Parathyroid adenoma (tissue), 2 donors: ENCODE data around the gene AMOTL1.

Experiments
- H2AFZ ChIP-seq: fragments of 300-600 bp; sonication (generic); one replicate; pipeline ENCODE4 v1.7.0; 2017; ENCODE audit warnings: antibody characterized with exemption, mild to moderate bottlenecking
- H3K27ac ChIP-seq: fragments of 300-600 bp; sonication (generic); one replicate; pipeline ENCODE4 v1.7.0; 2017
- H3K27me3 ChIP-seq: fragments of 300-600 bp; sonication (generic); one replicate; pipeline ENCODE4 v1.7.0; 2017; ENCODE audit warnings: low read length; ENCODE audit not compliant: control insufficient read depth, insufficient read depth
- H3K36me3 ChIP-seq: fragments of 300-600 bp; sonication (generic); one replicate; pipeline ENCODE4 v1.7.0; 2017; ENCODE audit warnings: low read length; ENCODE audit not compliant: control insufficient read depth, insufficient read depth
- H3K4me1 ChIP-seq: fragments of 300-600 bp; sonication (generic); one replicate; pipeline ENCODE4 v1.7.0; 2017; ENCODE audit warnings: control low read depth
- H3K4me2 ChIP-seq: fragments of 300-600 bp; sonication (generic); one replicate; pipeline ENCODE4 v1.7.0; 2017; ENCODE audit warnings: low read length
- H3K4me3 ChIP-seq: fragments of 300-600 bp; sonication (generic); one replicate; pipeline ENCODE4 v1.7.0; 2017; ENCODE audit warnings: low read depth, low read length
- H3K79me2 ChIP-seq: fragments of 300-600 bp; sonication (generic); one replicate; pipeline ENCODE4 v1.7.0; 2017; ENCODE audit warnings: control low read depth
- H3K9ac ChIP-seq: fragments of 300-600 bp; sonication (generic); one replicate; pipeline ENCODE4 v1.7.0; 2017; ENCODE audit warnings: mild to moderate bottlenecking
- H3K9me3 ChIP-seq: fragments of 300-600 bp; sonication (generic); one replicate; pipeline ENCODE4 v1.7.0; 2017; ENCODE audit warnings: low read length; ENCODE audit not compliant: control insufficient read depth
- TF ChIP-seq, protein P1 (sequence below): fragments of 300-600 bp; sonication (generic); IDR thresholded peaks from one replicate; pipeline ENCODE4 v1.7.0; 2017; ENCODE audit warnings: antibody characterized with exemption, mild to moderate bottlenecking
- donor health status: primary hyperparathyroidism.

Gene AMOTL1

DNA sequence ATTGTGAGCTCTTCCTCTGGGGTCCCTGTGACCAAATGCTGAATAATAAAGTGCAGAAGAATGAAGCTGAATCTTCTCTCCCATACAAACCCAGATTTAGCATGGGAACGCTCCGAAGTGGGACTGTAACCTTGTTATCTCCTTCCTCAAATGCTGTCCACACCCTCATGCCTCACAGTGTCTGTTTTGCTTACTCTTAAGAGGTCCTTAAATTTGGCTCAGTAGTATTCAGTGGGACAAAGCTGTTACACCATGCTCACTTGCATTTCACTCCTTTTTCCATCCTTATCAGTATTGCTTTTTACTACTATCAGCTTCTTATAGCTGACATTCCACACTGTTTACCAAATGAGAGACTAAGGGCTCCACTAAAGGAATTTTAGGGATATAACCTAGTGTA is 13.8 kb upstream of the AMOTL1 start:
- H3K4me2 ChIP-seq = no peak overlapping the region
- no peak overlapping the region for H3K9ac ChIP-seq
- H3K27ac ChIP-seq = no peak overlapping the region
- TF ChIP-seq, protein P1, sequence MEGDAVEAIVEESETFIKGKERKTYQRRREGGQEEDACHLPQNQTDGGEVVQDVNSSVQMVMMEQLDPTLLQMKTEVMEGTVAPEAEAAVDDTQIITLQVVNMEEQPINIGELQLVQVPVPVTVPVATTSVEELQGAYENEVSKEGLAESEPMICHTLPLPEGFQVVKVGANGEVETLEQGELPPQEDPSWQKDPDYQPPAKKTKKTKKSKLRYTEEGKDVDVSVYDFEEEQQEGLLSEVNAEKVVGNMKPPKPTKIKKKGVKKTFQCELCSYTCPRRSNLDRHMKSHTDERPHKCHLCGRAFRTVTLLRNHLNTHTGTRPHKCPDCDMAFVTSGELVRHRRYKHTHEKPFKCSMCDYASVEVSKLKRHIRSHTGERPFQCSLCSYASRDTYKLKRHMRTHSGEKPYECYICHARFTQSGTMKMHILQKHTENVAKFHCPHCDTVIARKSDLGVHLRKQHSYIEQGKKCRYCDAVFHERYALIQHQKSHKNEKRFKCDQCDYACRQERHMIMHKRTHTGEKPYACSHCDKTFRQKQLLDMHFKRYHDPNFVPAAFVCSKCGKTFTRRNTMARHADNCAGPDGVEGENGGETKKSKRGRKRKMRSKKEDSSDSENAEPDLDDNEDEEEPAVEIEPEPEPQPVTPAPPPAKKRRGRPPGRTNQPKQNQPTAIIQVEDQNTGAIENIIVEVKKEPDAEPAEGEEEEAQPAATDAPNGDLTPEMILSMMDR = no peak
- H3K79me2 ChIP-seq = no peaks in the 10 kb centered on the region
- H3K9me3 ChIP-seq = no peaks in the 10 kb centered on the region
- no peaks in the 10 kb centered on the region for H3K27me3 ChIP-seq
- no peaks in the 10 kb centered on the region for H3K36me3 ChIP-seq
- no peaks in the 10 kb centered on the region for H3K4me1 ChIP-seq
- no peak overlapping the region for H2AFZ ChIP-seq
- H3K4me3 ChIP-seq = no peak overlapping the region

DNA sequence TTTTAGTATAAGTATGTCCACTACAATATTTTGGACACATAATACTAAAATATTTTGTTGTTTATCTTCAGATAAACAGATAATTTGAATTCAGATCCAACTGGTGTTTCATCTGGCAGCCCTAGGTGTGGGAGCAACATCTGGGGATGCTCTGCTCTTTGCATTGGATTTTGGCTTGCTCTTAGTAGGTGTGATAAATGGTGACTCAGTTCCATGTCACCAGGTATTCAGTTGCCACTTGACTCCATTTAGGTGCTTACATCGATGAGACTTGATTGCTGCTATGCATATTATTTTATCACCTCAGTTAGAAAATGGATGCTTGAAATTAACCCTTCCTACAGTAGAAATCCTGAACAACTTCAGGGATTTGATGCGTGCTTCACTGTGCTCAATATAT is 13.3 kb upstream of the AMOTL1 start:
- Histone ChIP-seq H3K79me2 (no peaks in the 10 kb centered on the region), H3K9me3 (no peaks in the 10 kb centered on the region), H3K27ac (no peak overlapping the region), H3K27me3 (no peaks in the 10 kb centered on the region), H3K9ac (no peak overlapping the region), H2AFZ (no peak overlapping the region), H3K4me1 (no peaks in the 10 kb centered on the region), H3K4me2 (no peak overlapping the region), H3K36me3 (no peaks in the 10 kb centered on the region), H3K4me3 (no peak overlapping the region)
- TF ChIP-seq, protein P1 = no peak

DNA sequence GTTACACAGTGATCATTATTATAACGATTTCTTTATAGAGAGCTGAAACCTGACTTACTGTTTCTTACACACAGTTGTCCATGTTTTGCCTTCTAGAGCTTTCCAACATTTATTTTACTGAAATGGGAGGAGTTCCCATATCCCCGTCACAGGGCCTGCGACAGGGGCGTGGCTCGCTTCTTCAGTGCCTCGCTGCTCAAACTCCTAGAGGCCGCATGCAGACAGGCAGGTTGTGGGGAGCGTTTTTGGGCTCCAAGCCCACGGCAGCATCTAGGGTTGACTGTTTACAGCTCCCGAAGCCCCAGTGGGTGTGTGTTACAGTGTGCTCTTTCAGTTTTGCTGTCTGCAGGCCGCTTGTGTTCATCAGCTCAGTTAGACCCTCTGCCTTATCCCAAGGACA is 12.7 kb upstream of the AMOTL1 start:
- H3K27ac ChIP-seq = no peak overlapping the region
- H3K79me2 ChIP-seq = no peaks in the 10 kb centered on the region
- H3K4me3 ChIP-seq = no peak overlapping the region
- H3K4me2 ChIP-seq = no peak overlapping the region
- H3K27me3 ChIP-seq = no peaks in the 10 kb centered on the region
- no peaks in the 10 kb centered on the region for H3K4me1 ChIP-seq
- no peaks in the 10 kb centered on the region for H3K36me3 ChIP-seq
- no peak overlapping the region for H2AFZ ChIP-seq
- no peaks in the 10 kb centered on the region for H3K9me3 ChIP-seq
- H3K9ac ChIP-seq = no peak overlapping the region
- TF ChIP-seq, protein P1 = no peak

DNA sequence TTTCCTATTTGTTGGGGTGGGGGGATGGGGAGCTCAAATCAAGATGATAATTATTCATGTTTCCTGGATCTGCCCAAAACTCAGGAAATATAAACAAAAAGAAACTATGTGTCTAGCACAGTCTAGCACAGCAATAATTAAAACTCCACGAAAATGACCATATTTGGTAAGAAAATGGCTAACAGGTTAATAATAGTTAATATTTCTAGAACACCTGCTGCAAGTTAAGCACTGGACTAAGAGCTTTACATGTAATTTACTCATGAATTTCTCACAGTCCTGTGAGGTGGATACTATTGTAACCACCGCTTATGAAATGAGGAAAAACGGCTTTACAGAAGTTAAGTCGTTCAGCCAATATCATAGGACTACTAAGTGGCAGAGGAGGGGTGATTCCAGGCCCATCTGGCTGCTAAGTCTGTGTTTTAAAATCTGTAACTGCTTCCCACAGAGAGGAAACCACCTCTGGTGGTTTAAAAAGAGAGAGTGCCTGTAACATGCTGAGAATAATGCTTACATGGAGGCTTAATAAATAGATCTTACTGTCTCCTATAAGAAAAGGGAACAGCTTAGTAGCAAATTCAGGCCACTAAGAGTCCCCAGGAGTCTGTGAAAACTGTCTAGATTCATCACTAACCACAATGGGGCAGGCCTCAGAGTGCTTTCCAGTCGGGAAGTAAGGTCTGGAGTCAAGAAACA is 11.0 kb upstream of the AMOTL1 start:
- no peak overlapping the region for H3K4me3 ChIP-seq
- H3K27me3 ChIP-seq = no peaks in the 10 kb centered on the region
- no peaks in the 10 kb centered on the region for H3K36me3 ChIP-seq
- no peak overlapping the region for H3K27ac ChIP-seq
- H3K79me2 ChIP-seq = no peaks in the 10 kb centered on the region
- H2AFZ ChIP-seq = no peak overlapping the region
- H3K9me3 ChIP-seq = no peaks in the 10 kb centered on the region
- H3K4me1 ChIP-seq = no peaks in the 10 kb centered on the region
- TF ChIP-seq, protein P1 = no peak
- H3K9ac ChIP-seq = no peak overlapping the region
- H3K4me2 ChIP-seq = no peak overlapping the region

DNA sequence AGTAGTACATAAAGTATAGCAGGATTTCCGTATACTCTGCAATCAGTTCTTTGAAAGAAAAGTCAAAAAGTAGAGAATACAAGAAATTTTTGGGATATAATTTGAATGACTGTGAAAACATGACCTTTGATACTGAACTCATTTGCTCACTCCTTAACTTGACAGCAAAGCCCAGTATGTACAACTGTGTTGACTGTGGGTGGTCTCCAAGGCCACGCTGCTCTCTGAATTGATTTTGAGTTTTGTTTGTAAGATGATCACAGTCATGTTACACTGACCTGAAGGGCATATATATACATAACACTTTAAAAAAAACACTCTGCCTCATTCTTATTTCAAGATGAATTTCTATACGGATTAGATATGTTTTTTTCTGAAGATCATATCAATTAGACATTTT is 9.5 kb upstream of the AMOTL1 start:
- no peak overlapping the region for H3K9ac ChIP-seq
- H2AFZ ChIP-seq = no peak overlapping the region
- H3K27ac ChIP-seq = no peak overlapping the region
- no peaks in the 10 kb centered on the region for H3K79me2 ChIP-seq
- no peaks in the 10 kb centered on the region for H3K9me3 ChIP-seq
- H3K4me3 ChIP-seq = no peak overlapping the region
- H3K4me1 ChIP-seq = no peaks in the 10 kb centered on the region
- H3K36me3 ChIP-seq = no peaks in the 10 kb centered on the region
- H3K4me2 ChIP-seq = no peak overlapping the region
- H3K27me3 ChIP-seq = no peaks in the 10 kb centered on the region
- TF ChIP-seq, protein P1 = no peak
